HepG2 (cell line): ENCODE measurements around the gene UBE2Q2. TPM values are rescaled to one million over a fixed set of nuclear protein-coding genes. Genes with fewer than 3 reads are reported as not detected.

Experiments
- ATAC-seq: fragments of 200-7000 bp; cut with Tn5 transposase; 3 replicates; pipeline ENCODE4 v1.9.1; 2020; ENCODE audit warnings: mild to moderate bottlenecking, moderate library complexity
- BruUV-seq: library from RNA; stranded (reverse); fragments of 400-500 nt; replicated peaks from 2 replicates; lab custom pipeline; 2021; lab: Mats Ljungman, UMichigan
- CTCF ChIA-PET: fragments of 300-600 bp; formaldehyde crosslinking; extraction: SDS; loops from one replicate; lab custom pipeline; 2021; ENCODE audit warnings: low total read pairs, inconsistent platforms, low intra/inter-chr PET ratio; lab: Yijun Ruan, JAX
- POLR2A ChIA-PET: fragments of 350-600 bp; sonication (Branson Sonifier 250); formaldehyde crosslinking; loops from one replicate; lab custom pipeline; 2020; ENCODE audit warnings: antibody characterized with exemption, inconsistent platforms; lab: Yijun Ruan, JAX
- DNase-seq: peaks from one replicate; pipeline ENCODE4 v3.0.0-alpha.2; 2015; ENCODE audit warnings: low spot score
- FAIRE-seq: peaks from 3 replicates; lab custom pipeline; 2011; peaks lifted over from hg19 to GRCh38; lab: Jason Lieb, UNC
- H2AFZ ChIP-seq: one replicate; pipeline ENCODE4 v1.6.1; 2011; ENCODE audit warnings: low read length, inconsistent platforms
- H3K27ac ChIP-seq: fragments of 300-600 bp; 3 replicates; pipeline ENCODE4 v1.8.0; 2011; ENCODE audit warnings: mixed run types, mild to moderate bottlenecking, mixed read lengths, low read length, inconsistent platforms; ENCODE audit not compliant: insufficient read depth; ENCODE audit errors: extremely low read length
- H3K27me3 ChIP-seq, 2 experiments: fragments of 200-600 bp in 1 of 2; 2 replicates in 1 of 2; 3 replicates in 1 of 2; pipeline versions ENCODE4 v1.6.0 to v1.8.0; 2011; ENCODE audit warnings: low read length in 2 of 2, mild to moderate bottlenecking in 2 of 2, moderate library complexity in 2 of 2, inconsistent platforms in 1 of 2; ENCODE audit not compliant: insufficient read depth in 2 of 2, control insufficient read depth in 1 of 2
- H3K36me3 ChIP-seq, 2 experiments: fragments of 200-600 bp in 1 of 2; replicated peaks in 1 of 2; 2 replicates in 1 of 2; 3 replicates in 1 of 2; pipeline versions ENCODE4 v1.5.1 to v1.8.0; 2011; ENCODE audit warnings: low read length in 2 of 2, inconsistent platforms in 1 of 2; ENCODE audit not compliant: insufficient read depth in 2 of 2, control insufficient read depth in 1 of 2
- H3K4me1 ChIP-seq: 2 replicates; pipeline ENCODE4 v1.5.1; 2012; ENCODE audit warnings: low read length, inconsistent platforms; ENCODE audit not compliant: insufficient read depth
- H3K4me2 ChIP-seq: 2 replicates; pipeline ENCODE4 v1.6.0; 2011; ENCODE audit warnings: low read depth, low read length, inconsistent platforms
- H3K4me3 ChIP-seq, 3 experiments: fragments of 200-600 bp in 1 of 3; sonication (generic), shearing (Covaris generic) in 1 of 3; replicated peaks in 1 of 3; 2 replicates each; pipeline ENCODE4 v1.5.1; 2011 to 2016; ENCODE audit warnings: low read length in 3 of 3, inconsistent platforms in 2 of 3, low read depth in 2 of 3, mild to moderate bottlenecking in 2 of 3, control low read depth in 1 of 3, mixed read lengths in 1 of 3; ENCODE audit not compliant: insufficient read depth in 1 of 3
- H3K79me2 ChIP-seq: one replicate; pipeline ENCODE4 v1.6.1; 2011; ENCODE audit warnings: low read length, inconsistent platforms; ENCODE audit not compliant: insufficient read depth
- H3K9ac ChIP-seq: 2 replicates; pipeline ENCODE4 v1.6.0; 2011; ENCODE audit warnings: mild to moderate bottlenecking, low read depth, low read length, inconsistent platforms; ENCODE audit not compliant: insufficient read depth
- H3K9me3 ChIP-seq: 2 replicates; pipeline ENCODE4 v1.5.1; 2012; ENCODE audit warnings: mild to moderate bottlenecking, low read length
- H4K20me1 ChIP-seq: 2 replicates; pipeline ENCODE4 v1.6.0; 2011; ENCODE audit warnings: inconsistent platforms, mild to moderate bottlenecking, low read length, moderate library complexity; ENCODE audit not compliant: insufficient read depth
- ARID2 ChIP-seq: sonication (generic); formaldehyde crosslinking; IDR thresholded peaks from 2 replicates; pipeline ENCODE4 v1.8.1; 2022; ENCODE audit warnings: mild to moderate bottlenecking, missing genetic modification reagents, borderline replicate concordance
- GATAD1 ChIP-seq: IDR thresholded peaks from 2 replicates; pipeline ENCODE4 v1.6.1; 2016; ENCODE audit warnings: missing genetic modification reagents, missing compliant biosample characterization
- HNF4G ChIP-seq, 2 experiments: sonication (generic) in 1 of 2; formaldehyde crosslinking in 1 of 2; IDR thresholded peaks; 2 replicates each; pipeline versions ENCODE4 v1.4.0 to v1.6.1; 2011 to 2020; ENCODE audit warnings: borderline replicate concordance in 2 of 2, low read depth in 2 of 2, mild to moderate bottlenecking in 2 of 2, low read length in 1 of 2, missing genetic modification reagents in 1 of 2, moderate library complexity in 1 of 2
- MEF2D ChIP-seq: sonication (generic); formaldehyde crosslinking; IDR thresholded peaks from 2 replicates; pipeline ENCODE4 v1.5.1; 2020; ENCODE audit warnings: mild to moderate bottlenecking, missing genetic modification reagents
- RORA ChIP-seq: sonication (generic); formaldehyde crosslinking; IDR thresholded peaks from 2 replicates; pipeline ENCODE4 v1.5.0; 2020; ENCODE audit warnings: mild to moderate bottlenecking, missing genetic modification reagents, moderate library complexity
- TARDBP ChIP-seq: sonication (generic); formaldehyde crosslinking; IDR thresholded peaks from 2 replicates; pipeline ENCODE4 v1.8.0; 2022; ENCODE audit warnings: mild to moderate bottlenecking, missing genetic modification reagents
- ZNF292 ChIP-seq: sonication (generic); formaldehyde crosslinking; IDR thresholded peaks from 2 replicates; pipeline ENCODE4 v1.8.1; 2022; ENCODE audit warnings: mild to moderate bottlenecking, low read depth, missing genetic modification reagents, borderline replicate concordance
- ZNF331 ChIP-seq: sonication (generic); formaldehyde crosslinking; IDR thresholded peaks from 2 replicates; pipeline ENCODE4 v1.4.0; 2020; ENCODE audit warnings: missing genetic modification reagents
- ZNF564 ChIP-seq: sonication (generic); formaldehyde crosslinking; IDR thresholded peaks from 2 replicates; pipeline ENCODE4 v1.8.1; 2023; ENCODE audit warnings: mild to moderate bottlenecking, missing genetic modification reagents
- whole genome bisulfite sequencing: methylation state at CpG from one replicate; pipeline ENCODE4 v1.1.6; 2017; ENCODE audit warnings: low lambda C conversion rate; 5-methylcytosine and 5-hydroxymethylcytosine counted together
- in situ Hi-C: cut with HindIII; loops from 2 replicates; pipeline ENCODE4 v1.10.0; 2017; ENCODE audit warnings: low pct_unique_long_range_greater_than_20kb; ENCODE audit not compliant: extremely low pct_ligation_motif_present
- intact Hi-C: fragments of 100-400 bp; cut with micrococcal nuclease; formaldehyde crosslinking; loops from one replicate; pipeline ENCODE4 v1.10.0; 2022; ENCODE audit not compliant: unreplicated experiment
- polyA plus RNA-seq, 8 experiments: library from polyadenylated mRNA; depleted of rRNA in 3 of 8; stranded (reverse) in 7 of 8; unstranded in 1 of 8; fragments of >200 nt; fragmentation: Illumina TruSeq in 4 of 8; extraction: Trizol in 4 of 8; gene quantifications; 2 replicates each; pipeline versions ENCODE4 v1.2.1 to v1.2.3, GENCODE V29; 2011 to 2016; ENCODE audit warnings: low read depth in 4 of 8, missing spikeins in 1 of 8, mixed read lengths in 1 of 8; ENCODE audit not compliant: insufficient read depth in 1 of 8
- total RNA-seq, 5 experiments: library from RNA; depleted of rRNA; stranded (reverse); fragments of >200 nt; fragmentation: Illumina TruSeq; extraction: Trizol; gene quantifications; 2 replicates each; pipeline ENCODE4 v1.2.3, GENCODE V29; 2016; ENCODE audit warnings: low read depth in 1 of 5
- TF ChIP-seq, protein P1 (sequence below): sonication (generic); formaldehyde crosslinking; IDR thresholded peaks from 2 replicates; pipeline ENCODE4 v1.4.0; 2020; ENCODE audit warnings: missing genetic modification reagents, borderline replicate concordance
- TF ChIP-seq, protein P2 (sequence below): sonication (generic); formaldehyde crosslinking; conservative IDR thresholded peaks from 2 replicates; pipeline ENCODE4 v1.8.0; 2022; ENCODE audit warnings: missing genetic modification reagents
- TF ChIP-seq, protein P3 (sequence below): sonication (generic); formaldehyde crosslinking; IDR thresholded peaks from 2 replicates; pipeline ENCODE4 v1.5.0; 2020; ENCODE audit warnings: missing genetic modification reagents, mild to moderate bottlenecking, borderline replicate concordance

The UBE2Q2 gene
- total and polyA plus RNA-seq, 2 of the 13 experiments (the other 11 are each of a cell fraction or from before 2014, with no cell fraction given) = 10.6 to 20.4 TPM

DNA sequence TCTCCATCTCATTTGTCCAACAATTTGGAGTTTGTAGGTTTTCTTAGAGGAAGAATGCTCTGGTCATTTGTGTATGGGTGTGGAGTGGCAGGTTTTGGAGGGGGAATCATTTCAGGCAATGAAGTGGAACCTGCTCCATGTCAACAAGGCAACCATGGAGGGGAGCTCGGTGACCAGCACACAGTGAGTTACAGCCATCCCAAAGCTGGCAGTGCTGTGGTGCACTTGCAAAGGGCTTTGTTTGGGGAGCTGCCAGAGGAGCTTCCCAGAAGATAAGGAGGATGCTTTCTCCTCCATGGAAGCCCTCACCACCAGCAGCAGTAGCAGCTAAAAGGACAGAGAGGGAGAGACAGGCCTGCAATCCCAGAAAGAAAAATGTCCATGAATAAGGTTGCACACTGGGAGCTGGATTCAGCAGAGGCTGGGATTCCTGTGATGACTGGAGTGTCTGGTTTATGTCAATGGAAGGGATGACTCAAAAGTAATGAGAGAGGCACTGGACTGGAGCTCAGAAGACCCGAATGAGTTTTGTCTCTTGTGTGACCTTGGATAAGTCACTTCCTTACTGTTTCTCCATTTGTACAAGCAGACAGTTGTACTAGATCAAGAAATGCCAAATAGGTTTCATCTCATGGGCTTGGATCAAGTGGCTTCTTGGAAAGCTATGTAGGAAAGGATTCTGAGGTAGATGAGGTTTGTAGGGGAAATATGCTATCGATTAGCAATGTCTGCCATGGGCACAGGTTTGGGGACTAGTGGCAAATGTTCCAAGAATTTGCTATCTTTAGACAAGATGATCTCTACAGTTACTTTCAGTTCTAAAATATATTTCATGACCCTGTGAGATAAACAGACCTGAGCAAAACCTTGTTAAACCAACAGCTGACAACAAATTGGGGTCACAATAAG, 27.2 kb upstream of the UBE2Q2 start (continued):
- TF ChIP-seq, protein P1, sequence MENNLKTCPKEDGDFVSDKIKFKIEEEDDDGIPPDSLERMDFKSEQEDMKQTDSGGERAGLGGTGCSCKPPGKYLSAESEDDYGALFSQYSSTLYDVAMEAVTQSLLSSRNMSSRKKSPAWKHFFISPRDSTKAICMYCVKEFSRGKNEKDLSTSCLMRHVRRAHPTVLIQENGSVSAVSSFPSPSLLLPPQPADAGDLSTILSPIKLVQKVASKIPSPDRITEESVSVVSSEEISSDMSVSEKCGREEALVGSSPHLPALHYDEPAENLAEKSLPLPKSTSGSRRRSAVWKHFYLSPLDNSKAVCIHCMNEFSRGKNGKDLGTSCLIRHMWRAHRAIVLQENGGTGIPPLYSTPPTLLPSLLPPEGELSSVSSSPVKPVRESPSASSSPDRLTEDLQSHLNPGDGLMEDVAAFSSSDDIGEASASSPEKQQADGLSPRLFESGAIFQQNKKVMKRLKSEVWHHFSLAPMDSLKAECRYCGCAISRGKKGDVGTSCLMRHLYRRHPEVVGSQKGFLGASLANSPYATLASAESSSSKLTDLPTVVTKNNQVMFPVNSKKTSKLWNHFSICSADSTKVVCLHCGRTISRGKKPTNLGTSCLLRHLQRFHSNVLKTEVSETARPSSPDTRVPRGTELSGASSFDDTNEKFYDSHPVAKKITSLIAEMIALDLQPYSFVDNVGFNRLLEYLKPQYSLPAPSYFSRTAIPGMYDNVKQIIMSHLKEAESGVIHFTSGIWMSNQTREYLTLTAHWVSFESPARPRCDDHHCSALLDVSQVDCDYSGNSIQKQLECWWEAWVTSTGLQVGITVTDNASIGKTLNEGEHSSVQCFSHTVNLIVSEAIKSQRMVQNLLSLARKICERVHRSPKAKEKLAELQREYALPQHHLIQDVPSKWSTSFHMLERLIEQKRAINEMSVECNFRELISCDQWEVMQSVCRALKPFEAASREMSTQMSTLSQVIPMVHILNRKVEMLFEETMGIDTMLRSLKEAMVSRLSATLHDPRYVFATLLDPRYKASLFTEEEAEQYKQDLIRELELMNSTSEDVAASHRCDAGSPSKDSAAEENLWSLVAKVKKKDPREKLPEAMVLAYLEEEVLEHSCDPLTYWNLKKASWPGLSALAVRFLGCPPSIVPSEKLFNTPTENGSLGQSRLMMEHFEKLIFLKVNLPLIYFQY (CRISPR knock-in tag) = no peak
- TF ChIP-seq MEF2D (CRISPR knock-in tag) (no peak), RORA (CRISPR knock-in tag) (no peak), ZNF292 (no peak)
- TF ChIP-seq, all 625 proteins: peak for 0

DNA sequence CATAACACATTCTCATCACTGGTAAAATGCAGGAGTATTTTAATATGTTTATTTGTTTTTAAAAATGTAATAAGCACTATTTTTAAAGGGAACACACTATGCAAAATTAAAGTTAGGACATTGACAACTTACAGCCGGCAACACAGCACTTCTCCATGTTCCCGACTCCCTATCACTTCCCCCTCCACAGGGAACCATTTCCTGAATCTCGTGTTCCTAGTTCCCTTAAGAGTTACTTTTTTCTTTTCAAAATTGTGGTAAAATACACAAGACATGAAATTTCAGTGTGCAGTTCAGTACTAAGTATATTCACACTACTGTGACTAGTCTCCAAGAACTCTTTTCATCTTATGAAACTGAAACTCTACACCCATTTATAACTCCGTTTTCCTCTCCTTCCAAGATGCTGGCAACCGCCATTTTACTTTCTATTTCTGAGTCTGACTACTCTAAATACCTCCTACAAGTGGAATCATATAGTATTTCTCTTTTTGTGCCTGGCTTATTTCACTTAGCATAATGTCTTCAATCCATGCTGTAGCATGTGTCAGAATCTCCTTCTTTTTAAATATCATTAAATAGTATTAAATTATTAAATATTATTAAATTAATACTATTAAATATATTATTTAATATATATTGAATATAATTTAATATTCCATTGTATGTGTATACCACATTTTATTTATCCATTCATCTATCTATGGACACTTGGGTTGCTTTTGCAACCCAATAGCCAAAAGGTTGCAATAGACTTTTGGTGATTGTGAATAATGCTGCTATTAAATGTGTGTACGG, 25.9 kb upstream of the UBE2Q2 start:
- Histone ChIP-seq H3K79me2 (no peaks in the 10 kb centered on the region), H3K4me3 (peak overlapping the region in 1 of 3 experiments; percentile 15; a peak in 1 of 6 replicates), H3K4me1 (no peaks in the 10 kb centered on the region), H3K9ac (no peak overlapping the region), H4K20me1 (no peaks in the 10 kb centered on the region), H3K36me3 (no peaks in the 10 kb centered on the region), H3K4me2 (peak overlapping the region; percentile 38; the same call in 1 of the 2 replicates), H3K27ac (no peak overlapping the region), H2AFZ (no peak overlapping the region), H3K9me3 (no peaks in the 10 kb centered on the region), H3K27me3 (no peaks in the 10 kb centered on the region)
- no peak for DNase-seq
- CTCF ChIA-PET = no interaction called here
- WGBS = 41% methylated on average over 6 of the region's 6 CpGs
- no TSS peak for BruUV-seq
- intact Hi-C loops = no loop called here
- no peak for ATAC-seq
- POLR2A ChIA-PET = no interaction called here
- no peak for FAIRE-seq
- in situ Hi-C loops = loop anchor here (10.0 kb wide), 1 partner anchor 107 kb away; no protein-coding TSS in a partner anchor
- TF ChIP-seq HNF4G (IDR thresholded peaks at IDR 0.05; ENCODE audit: borderline replicate concordance, low read depth, low read length) = no peak
- no peak for TF ChIP-seq HNF4G (CRISPR knock-in tag; IDR thresholded peaks at IDR 0.05; ENCODE audit: borderline replicate concordance, low read depth)
- TF ChIP-seq, protein P2, sequence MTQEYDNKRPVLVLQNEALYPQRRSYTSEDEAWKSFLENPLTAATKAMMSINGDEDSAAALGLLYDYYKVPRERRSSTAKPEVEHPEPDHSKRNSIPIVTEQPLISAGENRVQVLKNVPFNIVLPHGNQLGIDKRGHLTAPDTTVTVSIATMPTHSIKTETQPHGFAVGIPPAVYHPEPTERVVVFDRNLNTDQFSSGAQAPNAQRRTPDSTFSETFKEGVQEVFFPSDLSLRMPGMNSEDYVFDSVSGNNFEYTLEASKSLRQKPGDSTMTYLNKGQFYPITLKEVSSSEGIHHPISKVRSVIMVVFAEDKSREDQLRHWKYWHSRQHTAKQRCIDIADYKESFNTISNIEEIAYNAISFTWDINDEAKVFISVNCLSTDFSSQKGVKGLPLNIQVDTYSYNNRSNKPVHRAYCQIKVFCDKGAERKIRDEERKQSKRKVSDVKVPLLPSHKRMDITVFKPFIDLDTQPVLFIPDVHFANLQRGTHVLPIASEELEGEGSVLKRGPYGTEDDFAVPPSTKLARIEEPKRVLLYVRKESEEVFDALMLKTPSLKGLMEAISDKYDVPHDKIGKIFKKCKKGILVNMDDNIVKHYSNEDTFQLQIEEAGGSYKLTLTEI (CRISPR knock-in tag) = no peak
- TF ChIP-seq ZNF564 (CRISPR knock-in tag) = no peak
- no peak for TF ChIP-seq ARID2 (CRISPR knock-in tag)
- TF ChIP-seq, protein P3, sequence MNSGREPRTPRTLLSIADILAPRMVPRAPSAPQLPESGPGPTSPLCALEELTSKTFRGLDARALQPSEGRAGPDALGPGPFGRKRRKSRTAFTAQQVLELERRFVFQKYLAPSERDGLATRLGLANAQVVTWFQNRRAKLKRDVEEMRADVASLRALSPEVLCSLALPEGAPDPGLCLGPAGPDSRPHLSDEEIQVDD (CRISPR knock-in tag) = no peak
- TF ChIP-seq ZNF331 (CRISPR knock-in tag) = no peak
- no peak for TF ChIP-seq GATAD1 (CRISPR knock-in tag)
- no peak for TF ChIP-seq TARDBP (CRISPR knock-in tag)
